GM04503 (cell line): ENCODE data around the gene MARK2.

Source experiments
- DNase-seq: peaks from one replicate; pipeline ENCODE4 v3.0.0-alpha.2; 2012; ENCODE audit warnings: low read depth

Gene MARK2

GRCh38 chr11:63882555-63883242, 43.8 kb downstream of the MARK2 start:
- DNase-seq = no peak

GRCh38 chr11:63883791-63884190, 44.9 kb downstream of the MARK2 start:
- no peak for DNase-seq

GRCh38 chr11:63884196-63884932, 45.5 kb downstream of the MARK2 start:
- DNase-seq = no peak

GRCh38 chr11:63887386-63887999, 48.6 kb downstream of the MARK2 start:
- no peak for DNase-seq

GRCh38 chr11:63888170-63889086, 49.5 kb downstream of the MARK2 start:
- DNase-seq = no peak

GRCh38 chr11:63889344-63889743, 50.4 kb downstream of the MARK2 start:
- no peak for DNase-seq

- no peak for DNase-seq
Observed at GRCh38 chr11:63890368-63890767, 51.5 kb downstream of the MARK2 start.

- no peak for DNase-seq
Observed at GRCh38 chr11:63892228-63892627, 53.3 kb downstream of the MARK2 start.

- no peak for DNase-seq
Observed at GRCh38 chr11:63893355-63893754, 54.4 kb downstream of the MARK2 start.

GRCh38 chr11:63896071-63896470, 57.2 kb downstream of the MARK2 start:
- DNase-seq = no peak

GRCh38 chr11:63897459-63898146, 58.7 kb downstream of the MARK2 start:
- no peak for DNase-seq

- no peak for DNase-seq
Observed at GRCh38 chr11:63901660-63902059, 62.8 kb downstream of the MARK2 start.

GRCh38 chr11:63903884-63904283, 65.0 kb downstream of the MARK2 start:
- DNase-seq = no peak

- no peak for DNase-seq
Observed at GRCh38 chr11:63904743-63905142, 65.8 kb downstream of the MARK2 start.

- DNase-seq = no peak
Observed at GRCh38 chr11:63905179-63905578, 66.3 kb downstream of the MARK2 start.

GRCh38 chr11:63906087-63906486, 67.2 kb downstream of the MARK2 start:
- no peak for DNase-seq

GRCh38 chr11:63906585-63906984, 67.7 kb downstream of the MARK2 start:
- DNase-seq = no peak

GRCh38 chr11:63907063-63907462, 68.2 kb downstream of the MARK2 start:
- no peak for DNase-seq

GRCh38 chr11:63907808-63908530, 69.1 kb downstream of the MARK2 start:
- no peak for DNase-seq

- no peak for DNase-seq
Observed at GRCh38 chr11:63908631-63909401, 69.9 kb downstream of the MARK2 start.
